ENCODE results near the gene CTSH. TPM values are rescaled to one million over a fixed set of nuclear protein-coding genes. Genes with fewer than 3 reads are reported as not detected.

CTSH gene
- total RNA-seq, 1 experiment from 2014 or later = 178 TPM

GRCh38 chr15:78946493-78946892, 1.6 kb upstream of the CTSH start:
- in situ Hi-C loops (cut with HindIII; ENCODE audit: low pct_unique_long_range_greater_than_20kb, low sequenced_read_pairs) = no loop called here
- no peaks in the 10 kb centered on the region for H3K27me3 ChIP-seq (ENCODE audit: control insufficient read depth, insufficient read depth, low read length)
- intact Hi-C loops (cut with micrococcal nuclease; ENCODE audit: unreplicated experiment) = no loop called here
- no peaks in the 10 kb centered on the region for H3K36me3 ChIP-seq (ENCODE audit: control insufficient read depth, insufficient read depth, low read length)
- ATAC-seq = no peak
- H3K27ac ChIP-seq (ENCODE audit: low read length) = peak overlapping the region; percentile 62; the same call in 1 of the 2 replicates
- BruUV-seq (replicated peaks) = no TSS peak
- DNase-seq (ENCODE audit: low read depth, low spot score) = no peak
- ChIA-PET POLR2A (no interaction called here), CTCF (no interaction called here)
- H3K4me3 ChIP-seq (ENCODE audit: low read depth in 2 of 2, low read length in 2 of 2) = no peak overlapping the region
- H3K4me1 ChIP-seq (ENCODE audit: control insufficient read depth, insufficient read depth, low read length) = peaks cover 44% of the 10 kb centered on the region
- no peak for TF ChIP-seq REST (IDR thresholded peaks at IDR 0.05; ENCODE audit: insufficient read depth in 1 of 2, low read depth in 2 of 2, low read length in 1 of 2)
- TF ChIP-seq SIN3A (IDR thresholded peaks at IDR 0.05; ENCODE audit: borderline replicate concordance, insufficient read depth, low read depth, low read length) = no peak
- TF ChIP-seq POLR2AphosphoS5 (IDR thresholded peaks at IDR 0.05; ENCODE audit: low read depth, low read length) = no peak
- TF ChIP-seq TCF7L2 (IDR thresholded peaks at IDR 0.05; ENCODE audit: low read depth, low read length) = no peak
- no peak for TF ChIP-seq CTCF (IDR thresholded peaks at IDR 0.05)
- H3K9me3 ChIP-seq (ENCODE audit: control insufficient read depth, insufficient read depth, low read depth, low read length) = no peaks in the 10 kb centered on the region

DNA sequence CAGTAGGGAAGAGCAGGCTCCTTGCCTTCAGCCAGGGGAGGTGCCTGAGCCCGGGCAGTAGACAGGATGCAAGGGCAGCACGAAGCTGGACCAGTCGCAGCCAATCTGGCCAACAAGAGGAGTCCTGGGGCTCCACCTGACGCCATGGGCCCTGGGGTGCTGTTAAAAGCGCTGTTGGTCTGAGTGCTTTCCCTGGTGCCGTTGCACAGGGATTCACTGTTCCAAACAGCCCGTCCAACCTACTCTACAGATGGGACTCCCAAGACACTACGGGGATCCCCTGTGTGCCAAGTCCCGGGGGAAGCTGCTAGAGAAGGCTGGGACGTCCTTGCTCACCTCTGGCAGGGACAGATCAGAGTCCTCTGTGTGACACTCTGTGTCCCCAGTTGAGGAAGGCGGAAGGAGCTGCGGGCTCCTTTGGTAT, 632 bp downstream of the CTSH start:
- ChIA-PET POLR2A (no interaction called here), CTCF (no interaction called here)
- peak overlapping the region; percentile 72 to 80 for H3K4me3 ChIP-seq (ENCODE audit: low read depth in 2 of 2, low read length in 2 of 2)
- no peaks in the 10 kb centered on the region for H3K36me3 ChIP-seq (ENCODE audit: control insufficient read depth, insufficient read depth, low read length)
- intact Hi-C loops (cut with micrococcal nuclease; ENCODE audit: unreplicated experiment) = no loop called here
- peak overlapping the region; percentile 84 for H3K27ac ChIP-seq (ENCODE audit: low read length)
- H3K9me3 ChIP-seq (ENCODE audit: control insufficient read depth, insufficient read depth, low read depth, low read length) = no peaks in the 10 kb centered on the region
- no TSS peak for BruUV-seq (replicated peaks)
- TF ChIP-seq CTCF (IDR thresholded peaks at IDR 0.05) (no peak), TCF7L2 (IDR thresholded peaks at IDR 0.05; ENCODE audit: low read depth, low read length) (no peak), SIN3A (IDR thresholded peaks at IDR 0.05; ENCODE audit: borderline replicate concordance, insufficient read depth, low read depth, low read length) (no peak), REST (IDR thresholded peaks at IDR 0.05; ENCODE audit: insufficient read depth in 1 of 2, low read depth in 2 of 2, low read length in 1 of 2) (no peak), POLR2AphosphoS5 (IDR thresholded peaks at IDR 0.05; ENCODE audit: low read depth, low read length) (no peak)
- H3K4me1 ChIP-seq (ENCODE audit: control insufficient read depth, insufficient read depth, low read length) = peaks cover 25% of the 10 kb centered on the region; the same call in 1 of the 2 replicates
- ATAC-seq = peak; percentile 56
- DNase-seq (ENCODE audit: low read depth, low spot score) = no peak
- in situ Hi-C loops (cut with HindIII; ENCODE audit: low pct_unique_long_range_greater_than_20kb, low sequenced_read_pairs) = no loop called here
- no peaks in the 10 kb centered on the region for H3K27me3 ChIP-seq (ENCODE audit: control insufficient read depth, insufficient read depth, low read length)

Measured in Panc1 (cell line).